Measurements from ENCODE around the gene COL4A2. TPM values are rescaled to one million over a fixed set of nuclear protein-coding genes. Genes with fewer than 3 reads are reported as not detected.

The COL4A2 gene
- total RNA-seq, 1 donor from 2014 or later, result 1,556 TPM

GRCh38 chr13:110468986-110469495, 162.0 kb downstream of the COL4A2 start:
- Mint-ChIP-seq H3K9me3 (ENCODE audit: unreplicated experiment) (no peaks in the 10 kb centered on the region), H3K27ac (ENCODE audit: unreplicated experiment) (no peak overlapping the region), H3K4me3 (ENCODE audit: unreplicated experiment) (peak overlapping the region; percentile 47), H3K36me3 (ENCODE audit: low read depth, unreplicated experiment) (peaks cover 75% of the 10 kb centered on the region), H3K4me1 (ENCODE audit: unreplicated experiment) (peaks cover 9% of the 10 kb centered on the region), H3K27me3 (ENCODE audit: unreplicated experiment) (peaks cover 26% of the 10 kb centered on the region)
- no peak for TF ChIP-seq CTCF (IDR thresholded peaks at IDR 0.05; ENCODE audit: unreplicated experiment)
- DNase-seq (ENCODE audit: low spot score), result no peak

GRCh38 chr13:110469597-110469996, 162.5 kb downstream of the COL4A2 start:
- Mint-ChIP-seq H3K4me1 (ENCODE audit: unreplicated experiment) (peaks cover 13% of the 10 kb centered on the region), H3K36me3 (ENCODE audit: low read depth, unreplicated experiment) (peaks cover 76% of the 10 kb centered on the region), H3K27me3 (ENCODE audit: unreplicated experiment) (peaks cover 31% of the 10 kb centered on the region), H3K4me3 (ENCODE audit: unreplicated experiment) (no peak overlapping the region), H3K9me3 (ENCODE audit: unreplicated experiment) (no peaks in the 10 kb centered on the region), H3K27ac (ENCODE audit: unreplicated experiment) (no peak overlapping the region)
- DNase-seq (ENCODE audit: low spot score), result no peak
- TF ChIP-seq CTCF (IDR thresholded peaks at IDR 0.05; ENCODE audit: unreplicated experiment), result no peak

- Mint-ChIP-seq H3K36me3 (ENCODE audit: low read depth, unreplicated experiment) (peaks cover 76% of the 10 kb centered on the region), H3K27me3 (ENCODE audit: unreplicated experiment) (peaks cover 33% of the 10 kb centered on the region), H3K4me3 (ENCODE audit: unreplicated experiment) (peak overlapping the region; percentile 23), H3K9me3 (ENCODE audit: unreplicated experiment) (no peaks in the 10 kb centered on the region), H3K27ac (ENCODE audit: unreplicated experiment) (peak overlapping the region; percentile 59), H3K4me1 (ENCODE audit: unreplicated experiment) (peaks cover 19% of the 10 kb centered on the region)
- no peak for TF ChIP-seq CTCF (IDR thresholded peaks at IDR 0.05; ENCODE audit: unreplicated experiment)
- DNase-seq (ENCODE audit: low spot score), result no peak
Observed at GRCh38 chr13:110470272-110471009, 163.4 kb downstream of the COL4A2 start.

GRCh38 chr13:110471156-110471832, 164.2 kb downstream of the COL4A2 start:
- TF ChIP-seq CTCF (IDR thresholded peaks at IDR 0.05; ENCODE audit: unreplicated experiment), result no peak
- peak overlapping the region; percentile 82 for H3K27ac Mint-ChIP-seq (ENCODE audit: unreplicated experiment)
- H3K4me1 Mint-ChIP-seq (ENCODE audit: unreplicated experiment), result peaks cover 19% of the 10 kb centered on the region
- peak overlapping the region; percentile 1 for H3K4me3 Mint-ChIP-seq (ENCODE audit: unreplicated experiment)
- H3K27me3 Mint-ChIP-seq (ENCODE audit: unreplicated experiment), result peaks cover 33% of the 10 kb centered on the region
- no peak for DNase-seq (ENCODE audit: low spot score)
- H3K36me3 Mint-ChIP-seq (ENCODE audit: low read depth, unreplicated experiment), result peaks cover 76% of the 10 kb centered on the region
- H3K9me3 Mint-ChIP-seq (ENCODE audit: unreplicated experiment), result no peaks in the 10 kb centered on the region

- Mint-ChIP-seq H3K36me3 (ENCODE audit: low read depth, unreplicated experiment) (peaks cover 80% of the 10 kb centered on the region), H3K4me1 (ENCODE audit: unreplicated experiment) (peaks cover 24% of the 10 kb centered on the region), H3K4me3 (ENCODE audit: unreplicated experiment) (no peak overlapping the region), H3K27me3 (ENCODE audit: unreplicated experiment) (peaks cover 33% of the 10 kb centered on the region), H3K9me3 (ENCODE audit: unreplicated experiment) (no peaks in the 10 kb centered on the region), H3K27ac (ENCODE audit: unreplicated experiment) (peak overlapping the region; percentile 82)
- DNase-seq (ENCODE audit: low spot score), result no peak
- TF ChIP-seq CTCF (IDR thresholded peaks at IDR 0.05; ENCODE audit: unreplicated experiment), result no peak
Observed at GRCh38 chr13:110471833-110472162, 164.7 kb downstream of the COL4A2 start.
